22Rv1 (cell line): Measurements from ENCODE around the gene AATF.
A peak's percentile ranks its signal among the peaks of the same experiment; 100 is the strongest.

Experiments used
- H3K27ac ChIP-seq: fragments of 450-650 bp; 2 replicates; pipeline ENCODE4 v1.5.1; 2017
- ZFX ChIP-seq: fragments of 450-650 bp; IDR thresholded peaks from 2 replicates; pipeline ENCODE4 v1.6.1; 2017; ENCODE audit warnings: antibody characterized with exemption, borderline replicate concordance
- TF ChIP-seq, protein P1 (sequence below): fragments of 450-650 bp; IDR thresholded peaks from 2 replicates; pipeline ENCODE4 v1.5.1; 2017; ENCODE audit warnings: mild to moderate bottlenecking

Gene AATF

DNA sequence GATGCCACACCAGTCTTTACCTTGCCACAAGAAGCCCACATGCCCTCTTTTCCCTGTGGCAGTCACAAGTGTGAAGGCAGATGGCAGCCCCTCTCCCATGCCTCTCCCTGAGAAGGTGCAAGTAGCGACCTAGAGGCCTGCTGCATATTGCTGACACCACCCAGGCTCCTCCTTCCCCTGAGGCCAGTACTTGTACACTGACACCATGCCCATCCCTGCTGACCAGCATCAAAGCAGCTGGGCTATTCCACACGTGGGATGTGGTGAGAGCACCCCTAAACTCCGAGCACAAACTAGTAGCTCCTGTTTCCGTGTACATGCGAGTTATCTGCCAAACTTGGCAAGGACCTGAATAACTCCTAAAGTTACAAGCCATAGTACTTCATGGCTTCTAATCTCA is 149.4 kb downstream of the AATF start:
- TF ChIP-seq, protein P1, sequence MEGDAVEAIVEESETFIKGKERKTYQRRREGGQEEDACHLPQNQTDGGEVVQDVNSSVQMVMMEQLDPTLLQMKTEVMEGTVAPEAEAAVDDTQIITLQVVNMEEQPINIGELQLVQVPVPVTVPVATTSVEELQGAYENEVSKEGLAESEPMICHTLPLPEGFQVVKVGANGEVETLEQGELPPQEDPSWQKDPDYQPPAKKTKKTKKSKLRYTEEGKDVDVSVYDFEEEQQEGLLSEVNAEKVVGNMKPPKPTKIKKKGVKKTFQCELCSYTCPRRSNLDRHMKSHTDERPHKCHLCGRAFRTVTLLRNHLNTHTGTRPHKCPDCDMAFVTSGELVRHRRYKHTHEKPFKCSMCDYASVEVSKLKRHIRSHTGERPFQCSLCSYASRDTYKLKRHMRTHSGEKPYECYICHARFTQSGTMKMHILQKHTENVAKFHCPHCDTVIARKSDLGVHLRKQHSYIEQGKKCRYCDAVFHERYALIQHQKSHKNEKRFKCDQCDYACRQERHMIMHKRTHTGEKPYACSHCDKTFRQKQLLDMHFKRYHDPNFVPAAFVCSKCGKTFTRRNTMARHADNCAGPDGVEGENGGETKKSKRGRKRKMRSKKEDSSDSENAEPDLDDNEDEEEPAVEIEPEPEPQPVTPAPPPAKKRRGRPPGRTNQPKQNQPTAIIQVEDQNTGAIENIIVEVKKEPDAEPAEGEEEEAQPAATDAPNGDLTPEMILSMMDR = no peak
- TF ChIP-seq ZFX = no peak

DNA sequence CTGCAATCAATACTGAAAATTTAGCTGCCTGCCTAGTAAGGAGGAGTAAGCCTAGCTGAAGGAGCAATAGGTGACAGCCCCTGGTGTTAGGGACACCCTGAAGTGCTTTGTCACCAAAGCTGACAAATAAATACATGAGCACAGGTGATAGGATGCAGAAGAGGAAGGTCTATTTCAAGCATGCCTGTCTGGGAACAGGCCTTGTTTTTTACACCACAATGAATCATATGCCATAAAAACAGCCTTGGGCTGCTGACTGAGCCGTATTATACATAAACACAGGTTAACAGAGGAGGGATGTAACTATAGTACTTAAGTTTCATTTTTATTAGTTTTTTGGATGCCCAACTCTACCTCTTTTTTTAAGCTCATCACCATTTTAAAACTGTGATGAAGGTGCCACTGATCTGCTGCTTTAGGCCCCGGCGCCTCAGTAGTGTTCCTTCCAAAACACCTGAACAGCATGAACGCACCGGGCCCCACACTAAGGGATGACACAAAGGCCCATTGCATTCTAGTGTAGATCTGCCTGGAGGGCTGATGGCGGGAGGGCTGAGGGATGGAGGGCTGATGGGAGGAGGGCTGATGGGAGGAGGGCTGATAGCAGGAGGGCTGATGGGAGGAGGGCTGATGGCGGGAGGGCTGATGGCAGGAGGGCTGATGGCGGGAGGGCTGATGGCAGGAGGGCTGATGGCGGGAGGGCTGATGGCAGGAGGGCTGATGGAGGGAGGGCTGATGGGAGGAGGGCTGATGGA is 150.3 kb downstream of the AATF start:
- TF ChIP-seq ZFX = no peak
- TF ChIP-seq, protein P1 = no peak
- H3K27ac ChIP-seq = no peak overlapping the region

More for the DNA sequence above, 149.4 kb downstream of the AATF start:
- H3K27ac ChIP-seq = no peak overlapping the region

DNA sequence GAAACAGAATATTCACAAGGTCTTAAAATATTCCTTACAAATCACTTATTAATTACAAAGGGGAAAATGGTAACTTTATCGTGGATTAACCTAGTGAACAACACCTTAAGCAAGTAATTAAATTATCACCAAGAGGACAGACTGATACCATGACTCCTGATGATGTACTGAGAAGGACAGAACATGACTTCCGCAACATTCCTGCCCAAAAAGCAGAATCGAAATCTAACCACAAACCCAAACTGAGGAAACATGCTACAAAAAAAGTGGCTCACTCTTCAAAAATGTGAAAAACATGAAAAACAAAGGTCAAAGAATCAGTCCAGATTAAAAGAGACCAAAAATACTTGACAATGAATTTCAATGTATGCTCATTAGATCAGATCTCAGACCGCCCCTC is 151.5 kb downstream of the AATF start:
- H3K27ac ChIP-seq = no peak overlapping the region
- TF ChIP-seq, protein P1 = no peak
- TF ChIP-seq ZFX = no peak

DNA sequence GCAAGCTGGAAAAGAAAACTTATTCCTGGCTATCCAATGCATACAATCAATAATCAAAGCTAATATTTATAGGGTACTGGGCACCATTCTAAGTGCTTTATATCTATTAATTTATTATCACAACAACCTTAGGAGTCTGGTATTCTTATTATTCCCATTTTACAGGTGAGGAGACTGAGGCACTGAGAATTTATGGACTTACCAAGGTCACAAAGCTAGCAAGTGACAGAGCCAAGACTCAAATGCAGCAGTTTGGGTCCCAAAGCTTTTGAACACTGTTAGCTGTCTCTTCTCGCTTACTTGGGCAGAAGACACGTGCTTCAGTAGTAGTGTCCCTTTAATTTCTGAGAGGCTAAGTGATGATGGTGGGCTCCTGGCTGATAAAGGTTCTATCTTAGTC is 152.6 kb downstream of the AATF start:
- no peak for TF ChIP-seq ZFX
- TF ChIP-seq, protein P1 = no peak
- no peak overlapping the region for H3K27ac ChIP-seq

DNA sequence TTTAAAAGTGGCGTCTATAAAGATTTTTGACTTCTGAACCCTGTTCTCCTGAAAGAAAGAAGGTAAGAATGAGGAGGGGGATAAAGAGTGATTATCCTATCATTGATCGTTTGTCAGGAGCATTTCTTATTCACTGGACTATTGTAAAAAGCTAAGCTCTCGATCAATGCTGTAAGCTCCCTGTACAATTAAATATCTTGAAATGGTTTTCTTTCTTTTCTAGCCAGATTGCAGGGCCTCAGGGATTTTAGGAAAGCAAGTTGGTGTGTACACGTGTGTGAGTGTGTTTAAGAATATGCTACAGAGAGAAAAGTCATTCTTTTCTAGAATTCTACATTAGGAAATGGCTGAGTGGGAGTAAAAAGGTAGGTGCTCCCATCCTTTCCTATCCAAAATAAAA is 154.5 kb downstream of the AATF start:
- no peak overlapping the region for H3K27ac ChIP-seq
- TF ChIP-seq ZFX = no peak

DNA sequence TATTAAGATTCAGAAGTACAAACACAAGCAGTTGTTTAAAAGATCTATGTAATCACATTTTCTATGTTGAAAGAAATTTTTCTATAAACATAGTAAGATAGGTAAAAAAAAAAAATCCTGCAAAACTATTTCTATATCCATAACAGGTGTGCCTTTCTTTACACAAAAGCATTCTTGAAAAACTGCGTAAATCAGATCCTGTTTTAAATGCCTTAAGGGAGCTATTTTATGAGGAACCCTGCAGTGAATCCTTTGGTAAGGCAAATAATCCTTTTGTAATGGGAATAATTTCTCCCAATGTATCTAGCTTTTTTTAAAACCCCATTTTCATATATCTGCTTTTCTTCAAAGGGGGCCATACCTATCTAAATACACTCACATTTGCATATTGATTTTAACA is 157.3 kb downstream of the AATF start:
- H3K27ac ChIP-seq = peak overlapping the region; percentile 66
- TF ChIP-seq ZFX = no peak
- TF ChIP-seq, protein P1 = no peak
